Fibroblast of lung (primary cell): ENCODE measurements around the gene ZNF281. TPM values are rescaled to one million over a fixed set of nuclear protein-coding genes. Genes with fewer than 3 reads are reported as not detected.

Experiments used
- DNase-seq, 2 donors: peaks; one replicate each; pipeline versions ENCODE4 v3.0.0 to v3.0.0-alpha.2; 2010; ENCODE audit warnings: low read depth in 2 of 2
- H2AFZ ChIP-seq: 2 replicates; pipeline ENCODE4 v1.5.1; 2012; ENCODE audit warnings: low read length, control low read depth, inconsistent platforms
- H3K27ac ChIP-seq: 2 replicates; pipeline ENCODE4 v1.5.1; 2011; ENCODE audit warnings: low read length, control low read depth; ENCODE audit not compliant: insufficient read depth
- H3K27me3 ChIP-seq: 2 replicates; pipeline ENCODE4 v1.5.1; 2011; ENCODE audit warnings: mild to moderate bottlenecking, low read length; ENCODE audit not compliant: control insufficient read depth, insufficient read depth
- H3K36me3 ChIP-seq: 2 replicates; pipeline ENCODE4 v1.5.1; 2011; ENCODE audit warnings: low read length; ENCODE audit not compliant: control insufficient read depth, insufficient read depth
- H3K4me1 ChIP-seq: 2 replicates; pipeline ENCODE4 v1.5.1; 2011; ENCODE audit warnings: low read length; ENCODE audit not compliant: control insufficient read depth, insufficient read depth; ENCODE audit errors: extremely low read depth
- H3K4me2 ChIP-seq: 2 replicates; pipeline ENCODE4 v1.5.1; 2011; ENCODE audit warnings: low read length, control low read depth; ENCODE audit not compliant: insufficient read depth; ENCODE audit errors: extremely low read depth
- H3K4me3 ChIP-seq, 4 experiments: fragments of 200-600 bp in 1 of 4; sonication (generic) in 1 of 4; replicated peaks in 1 of 4; 2 replicates each; pipeline ENCODE4 v1.5.1; 2011 to 2016; ENCODE audit warnings: low read length in 4 of 4, low read depth in 3 of 4, mild to moderate bottlenecking in 3 of 4, control low read depth in 2 of 4, inconsistent platforms in 1 of 4, mixed read lengths in 1 of 4; ENCODE audit not compliant: insufficient read depth in 1 of 4; ENCODE audit errors: control extremely low read depth in 1 of 4
- H3K79me2 ChIP-seq: 2 replicates; pipeline ENCODE4 v1.5.1; 2012; ENCODE audit warnings: mild to moderate bottlenecking, low read length, inconsistent platforms; ENCODE audit not compliant: control insufficient read depth, insufficient read depth
- H3K9ac ChIP-seq: 2 replicates; pipeline ENCODE4 v1.5.1; 2011; ENCODE audit warnings: mild to moderate bottlenecking, low read length, control low read depth; ENCODE audit not compliant: insufficient read depth
- H3K9me3 ChIP-seq: 2 replicates; pipeline ENCODE4 v1.5.1; 2012; ENCODE audit warnings: low read depth, low read length; ENCODE audit not compliant: control insufficient read depth, insufficient read depth
- H4K20me1 ChIP-seq: 2 replicates; pipeline ENCODE4 v1.5.1; 2011; ENCODE audit warnings: low read length; ENCODE audit not compliant: control insufficient read depth, insufficient read depth; ENCODE audit errors: extremely low read depth
- EZH2 ChIP-seq: IDR thresholded peaks from 2 replicates; pipeline ENCODE4 v1.5.1; 2012; ENCODE audit warnings: low read length, control low read depth, mild to moderate bottlenecking; ENCODE audit errors: missing control alignments
- polyA plus RNA-seq, 2 donors: library from polyadenylated mRNA; depleted of rRNA in 1 of 2; stranded (reverse) in 1 of 2; unstranded in 1 of 2; fragments of >200 nt; gene quantifications; 2 replicates each; pipeline ENCODE4 v1.2.1, GENCODE V29; 2011 to 2012; ENCODE audit warnings: missing spikeins in 1 of 2
- total RNA-seq: library from RNA; depleted of rRNA; stranded (reverse); fragments of >200 nt; gene quantifications from 2 replicates; pipeline ENCODE4 v1.2.1, GENCODE V29; 2014
- TF ChIP-seq, protein P1 (sequence below), 2 donors: IDR thresholded peaks in 1 of 2; conservative IDR thresholded peaks in 1 of 2; 1 replicate in 1 of 2; 2 replicates in 1 of 2; pipeline ENCODE4 v1.5.1; 2011 to 2012; ENCODE audit warnings: low read length in 2 of 2, control low read depth in 1 of 2, inconsistent platforms in 1 of 2, low read depth in 1 of 2, mild to moderate bottlenecking in 1 of 2

The ZNF281 gene
- total and polyA plus RNA-seq, 2 donors (not counting 1 experiment from before 2014, with no cell fraction given), result 14.0 to 39.0 TPM

DNA sequence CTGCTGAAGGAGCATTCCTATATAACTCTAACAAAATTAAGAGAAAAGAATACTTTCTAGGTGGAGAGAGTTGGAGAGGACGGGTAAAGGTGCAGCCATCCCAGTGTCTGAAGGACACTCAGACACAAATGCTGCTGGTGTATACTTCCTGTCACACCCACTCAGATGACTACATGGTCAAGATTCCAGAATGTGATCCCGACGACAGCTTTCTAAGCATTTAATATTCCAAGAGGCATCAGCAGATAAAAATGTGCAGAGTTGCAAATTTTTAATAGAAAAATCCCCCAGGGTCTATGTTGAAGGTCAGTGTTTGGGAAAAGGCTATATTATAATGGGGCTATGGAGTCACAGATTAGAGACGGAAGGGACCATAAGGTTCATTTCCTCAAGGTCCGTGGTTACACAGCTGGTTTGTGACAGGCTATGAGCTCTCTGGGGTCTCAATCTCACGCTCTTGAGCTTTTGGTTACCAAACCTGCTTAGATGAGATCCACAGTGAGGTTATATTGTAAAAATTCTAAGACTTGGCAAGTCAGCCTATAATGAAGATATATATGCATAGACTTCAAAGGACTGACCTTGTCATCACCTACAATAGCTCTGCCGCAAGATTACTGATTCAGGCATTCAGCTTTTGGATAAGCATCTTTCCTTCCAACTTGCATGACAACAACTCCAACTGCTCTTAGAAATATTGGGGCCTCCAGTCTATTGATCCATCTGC is 35.1 kb downstream of the ZNF281 start:
- Histone ChIP-seq H4K20me1 (no peaks in the 10 kb centered on the region), H3K9ac (no peak overlapping the region), H2AFZ (no peak overlapping the region), H3K4me2 (no peak overlapping the region), H3K79me2 (no peaks in the 10 kb centered on the region), H3K36me3 (no peaks in the 10 kb centered on the region), H3K4me3 (no peak overlapping the region), H3K27me3 (no peaks in the 10 kb centered on the region), H3K4me1 (peaks cover 9% of the 10 kb centered on the region), H3K27ac (no peak overlapping the region), H3K9me3 (no peaks in the 10 kb centered on the region)
- no peak for TF ChIP-seq EZH2
- TF ChIP-seq, protein P1, sequence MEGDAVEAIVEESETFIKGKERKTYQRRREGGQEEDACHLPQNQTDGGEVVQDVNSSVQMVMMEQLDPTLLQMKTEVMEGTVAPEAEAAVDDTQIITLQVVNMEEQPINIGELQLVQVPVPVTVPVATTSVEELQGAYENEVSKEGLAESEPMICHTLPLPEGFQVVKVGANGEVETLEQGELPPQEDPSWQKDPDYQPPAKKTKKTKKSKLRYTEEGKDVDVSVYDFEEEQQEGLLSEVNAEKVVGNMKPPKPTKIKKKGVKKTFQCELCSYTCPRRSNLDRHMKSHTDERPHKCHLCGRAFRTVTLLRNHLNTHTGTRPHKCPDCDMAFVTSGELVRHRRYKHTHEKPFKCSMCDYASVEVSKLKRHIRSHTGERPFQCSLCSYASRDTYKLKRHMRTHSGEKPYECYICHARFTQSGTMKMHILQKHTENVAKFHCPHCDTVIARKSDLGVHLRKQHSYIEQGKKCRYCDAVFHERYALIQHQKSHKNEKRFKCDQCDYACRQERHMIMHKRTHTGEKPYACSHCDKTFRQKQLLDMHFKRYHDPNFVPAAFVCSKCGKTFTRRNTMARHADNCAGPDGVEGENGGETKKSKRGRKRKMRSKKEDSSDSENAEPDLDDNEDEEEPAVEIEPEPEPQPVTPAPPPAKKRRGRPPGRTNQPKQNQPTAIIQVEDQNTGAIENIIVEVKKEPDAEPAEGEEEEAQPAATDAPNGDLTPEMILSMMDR (conservative IDR thresholded peaks at IDR 0.05 in 1 of 2, IDR thresholded peaks at IDR 0.05 in 1 of 2; ENCODE audit: low read depth in 1 of 2, low read length in 2 of 2), result no peak
- peak in 1 of 2 donors; percentile 70 for DNase-seq

DNA sequence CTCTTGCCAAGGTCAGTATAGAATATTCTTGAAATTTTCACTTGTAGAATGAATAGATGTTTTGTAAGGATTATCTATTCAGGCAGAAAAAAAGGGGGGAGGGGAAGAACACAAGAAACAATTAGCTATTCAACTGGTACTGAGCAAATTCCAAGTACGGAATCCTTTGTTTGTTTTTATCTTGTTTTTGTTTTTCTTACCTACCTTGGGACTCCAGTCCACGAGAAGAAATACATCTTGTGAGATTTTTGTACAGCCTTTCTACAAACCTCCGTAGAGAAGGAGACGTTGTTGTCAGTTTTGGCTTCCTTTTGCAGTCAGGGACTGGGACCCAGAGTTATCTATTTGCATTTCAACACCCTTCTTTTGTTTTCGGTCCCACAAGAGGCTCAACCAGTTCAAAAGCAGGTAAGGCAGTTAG is 36.0 kb downstream of the ZNF281 start:
- no peak overlapping the region for H3K9ac ChIP-seq
- H2AFZ ChIP-seq, result no peak overlapping the region
- no peak overlapping the region for H3K27ac ChIP-seq
- no peaks in the 10 kb centered on the region for H3K36me3 ChIP-seq
- no peaks in the 10 kb centered on the region for H3K27me3 ChIP-seq
- H3K9me3 ChIP-seq, result no peaks in the 10 kb centered on the region
- H4K20me1 ChIP-seq, result no peaks in the 10 kb centered on the region
- no peak for DNase-seq
- no peaks in the 10 kb centered on the region for H3K79me2 ChIP-seq
- H3K4me1 ChIP-seq, result peaks cover 4% of the 10 kb centered on the region
- H3K4me2 ChIP-seq, result no peak overlapping the region
- no peak overlapping the region for H3K4me3 ChIP-seq
- TF ChIP-seq, protein P1 (conservative IDR thresholded peaks at IDR 0.05 in 1 of 2, IDR thresholded peaks at IDR 0.05 in 1 of 2; ENCODE audit: low read depth in 1 of 2, low read length in 2 of 2), result no peak
- no peak for TF ChIP-seq EZH2

DNA sequence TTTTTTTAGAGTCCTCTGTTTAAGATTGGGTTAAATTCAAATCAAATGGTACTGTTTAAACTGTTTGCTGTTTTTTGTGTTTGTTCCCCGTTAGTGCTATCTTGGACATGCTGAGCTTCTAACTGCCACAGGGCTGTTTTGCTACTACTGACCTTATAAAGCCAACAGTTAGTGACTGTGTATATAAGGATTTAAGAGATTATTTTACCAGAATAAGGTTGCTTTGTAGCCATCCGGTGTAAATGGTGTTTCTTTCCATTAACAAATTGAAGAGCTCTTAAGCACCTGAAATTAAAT is 37.0 kb downstream of the ZNF281 start:
- H2AFZ ChIP-seq, result no peak overlapping the region
- no peak overlapping the region for H3K4me2 ChIP-seq
- H3K27me3 ChIP-seq, result no peaks in the 10 kb centered on the region
- H3K4me3 ChIP-seq, result no peak overlapping the region
- no peak overlapping the region for H3K9ac ChIP-seq
- no peaks in the 10 kb centered on the region for H3K79me2 ChIP-seq
- no peaks in the 10 kb centered on the region for H4K20me1 ChIP-seq
- H3K27ac ChIP-seq, result no peak overlapping the region
- H3K36me3 ChIP-seq, result no peaks in the 10 kb centered on the region
- H3K4me1 ChIP-seq, result peaks cover 4% of the 10 kb centered on the region
- H3K9me3 ChIP-seq, result no peaks in the 10 kb centered on the region
- TF ChIP-seq, protein P1 (conservative IDR thresholded peaks at IDR 0.05 in 1 of 2, IDR thresholded peaks at IDR 0.05 in 1 of 2; ENCODE audit: low read depth in 1 of 2, low read length in 2 of 2), result no peak
- TF ChIP-seq EZH2, result no peak
- DNase-seq, result no peak
